ENCODE data around the gene PRKN. TPM values are rescaled to one million over a fixed set of nuclear protein-coding genes. Genes with fewer than 3 reads are reported as not detected.

Gene PRKN
- 100 to 1,000 TPM in 1 of 4 donors, 10 to 100 TPM in 1, 1 to 10 TPM in 2; 4.4 to 669 (median 10.5) TPM for total RNA-seq

- DNase-seq = peak; percentile 97 to 100 (median 99)
- peak; percentile 93 to 94 for TF ChIP-seq POLR2A (IDR thresholded peaks at IDR 0.05)
- TF ChIP-seq CTCF (IDR thresholded peaks at IDR 0.05) = no peak
- Histone ChIP-seq H3K4me1 (no peaks in the 10 kb centered on the region), H3K27ac (peak within 1 kb of the TSS; percentile 76 to 89 (median 84)), H3K36me3 (no peaks in the 10 kb centered on the region), H3K4me3 (peak within 1 kb of the TSS; percentile 64 to 96 (median 78)), H3K9me3 (no peaks in the 10 kb centered on the region), H3K27me3 (no peaks in the 10 kb centered on the region)
These were observed at the start of gene PRKN, which contains the start of gene PACRG for GRCh38 chr6:162727322-162728182. TSS of gene PRKN (minus strand) at chr6:162727766. TSS of gene PACRG (plus strand) at chr6:162727974.

GRCh38 chr6:162777091-162777490, 49.5 kb upstream of the PRKN start:
- peaks cover 0 to 5% (median 0%) of the 10 kb centered on the region in 4 donors for H3K9me3 ChIP-seq
- H3K4me1 ChIP-seq = no peaks in the 10 kb centered on the region
- H3K27me3 ChIP-seq = no peaks in the 10 kb centered on the region
- no peak for DNase-seq
- H3K36me3 ChIP-seq = no peaks in the 10 kb centered on the region
- TF ChIP-seq POLR2A (IDR thresholded peaks at IDR 0.05) (no peak), CTCF (IDR thresholded peaks at IDR 0.05) (no peak)
- no peak overlapping the region for H3K4me3 ChIP-seq
- H3K27ac ChIP-seq = no peak overlapping the region

- Histone ChIP-seq H3K36me3 (no peaks in the 10 kb centered on the region), H3K4me3 (no peak overlapping the region), H3K9me3 (peaks cover 0 to 2% (median 0%) of the 10 kb centered on the region in 4 donors), H3K27ac (no peak overlapping the region), H3K4me1 (no peaks in the 10 kb centered on the region), H3K27me3 (no peaks in the 10 kb centered on the region)
- no peak for TF ChIP-seq POLR2A (IDR thresholded peaks at IDR 0.05)
- no peak for TF ChIP-seq CTCF (IDR thresholded peaks at IDR 0.05)
- DNase-seq = no peak
These were observed 46.4 kb upstream of the PRKN start for GRCh38 chr6:162773996-162774395.

GRCh38 chr6:162772466-162772865, 44.9 kb upstream of the PRKN start:
- Histone ChIP-seq H3K36me3 (no peaks in the 10 kb centered on the region), H3K9me3 (no peaks in the 10 kb centered on the region), H3K27me3 (no peaks in the 10 kb centered on the region), H3K27ac (no peak overlapping the region), H3K4me1 (no peaks in the 10 kb centered on the region), H3K4me3 (no peak overlapping the region)
- TF ChIP-seq CTCF (IDR thresholded peaks at IDR 0.05) = no peak
- TF ChIP-seq POLR2A (IDR thresholded peaks at IDR 0.05) = no peak
- DNase-seq = no peak

- H3K36me3 ChIP-seq = no peaks in the 10 kb centered on the region
- H3K27me3 ChIP-seq = no peaks in the 10 kb centered on the region
These were observed 43.4 kb upstream of the PRKN start for GRCh38 chr6:162770955-162771354.

More at GRCh38 chr6:162770955-162771354, 43.4 kb upstream of the PRKN start:
- no peak for TF ChIP-seq POLR2A (IDR thresholded peaks at IDR 0.05)
- TF ChIP-seq CTCF (IDR thresholded peaks at IDR 0.05) = no peak
- no peak overlapping the region for H3K27ac ChIP-seq
- DNase-seq = no peak
- H3K4me3 ChIP-seq = no peak overlapping the region
- H3K4me1 ChIP-seq = no peaks in the 10 kb centered on the region
- no peaks in the 10 kb centered on the region for H3K9me3 ChIP-seq
